ENCODE measurements around the gene CACYBP. TPM values are rescaled to one million over a fixed set of nuclear protein-coding genes. Genes with fewer than 3 reads are reported as not detected.

CACYBP gene
- total and polyA plus RNA-seq, 4 donors: 40.6 to 219 (median 65.1) TPM

- Histone ChIP-seq H3K4me3 (no peak overlapping the region), H3K27me3 (ENCODE audit: control insufficient read depth in 3 of 3, insufficient read depth in 3 of 3, low read length in 2 of 3) (no peaks in the 10 kb centered on the region), H3K9ac (ENCODE audit: insufficient read depth in 1 of 2, low read length in 2 of 2) (no peak overlapping the region), H3K4me1 (ENCODE audit: control insufficient read depth in 5 of 5, insufficient read depth in 5 of 5, low read length in 5 of 5) (peaks cover 0 to 10% (median 0%) of the 10 kb centered on the region in 5 donors), H3K9me3 (ENCODE audit: control insufficient read depth in 4 of 4, insufficient read depth in 3 of 4, low read length in 3 of 4) (no peaks in the 10 kb centered on the region), H3K36me3 (ENCODE audit: control insufficient read depth in 4 of 4, insufficient read depth in 4 of 4, low read length in 4 of 4) (no peaks in the 10 kb centered on the region), H3K27ac (ENCODE audit: low read depth in 1 of 2, low read length in 1 of 2) (no peak overlapping the region)
- no peak for TF ChIP-seq CTCF (IDR thresholded peaks at IDR 0.05; ENCODE audit: control extremely low read depth, extremely low read depth)
- DNase-seq: no peak
- no peak for ATAC-seq (ENCODE audit: insufficient read depth, low FRiP score)
- WGBS, 2 donors: 96 to 97% methylated on average over 19 of the region's 19 CpGs
Observed at GRCh38 chr1:175045097-175045496, 45.4 kb downstream of the CACYBP start.

GRCh38 chr1:175045519-175045918 is 45.8 kb downstream of the CACYBP start:
- Histone ChIP-seq H3K9ac (ENCODE audit: insufficient read depth in 1 of 2, low read length in 2 of 2) (no peak overlapping the region), H3K9me3 (ENCODE audit: control insufficient read depth in 4 of 4, insufficient read depth in 3 of 4, low read length in 3 of 4) (no peaks in the 10 kb centered on the region), H3K4me1 (ENCODE audit: control insufficient read depth in 5 of 5, insufficient read depth in 5 of 5, low read length in 5 of 5) (peaks cover 0 to 10% (median 0%) of the 10 kb centered on the region in 5 donors), H3K27me3 (ENCODE audit: control insufficient read depth in 3 of 3, insufficient read depth in 3 of 3, low read length in 2 of 3) (no peaks in the 10 kb centered on the region), H3K27ac (ENCODE audit: low read depth in 1 of 2, low read length in 1 of 2) (no peak overlapping the region), H3K4me3 (no peak overlapping the region), H3K36me3 (ENCODE audit: control insufficient read depth in 4 of 4, insufficient read depth in 4 of 4, low read length in 4 of 4) (no peaks in the 10 kb centered on the region)
- 96 to 98% methylated on average over 32 of the region's 32 CpGs for WGBS, 2 donors
- DNase-seq (no peak), ATAC-seq (ENCODE audit: insufficient read depth, low FRiP score) (no peak)
- no peak for TF ChIP-seq CTCF (IDR thresholded peaks at IDR 0.05; ENCODE audit: control extremely low read depth, extremely low read depth)

GRCh38 chr1:175050992-175051391 is 51.2 kb downstream of the CACYBP start:
- WGBS, 2 donors: 85 to 88% methylated on average over 2 of the region's 2 CpGs
- no peaks in the 10 kb centered on the region for H3K27me3 ChIP-seq (ENCODE audit: control insufficient read depth in 3 of 3, insufficient read depth in 3 of 3, low read length in 2 of 3)

More at GRCh38 chr1:175050992-175051391, 51.2 kb downstream of the CACYBP start:
- no peak overlapping the region for H3K9ac ChIP-seq (ENCODE audit: insufficient read depth in 1 of 2, low read length in 2 of 2)
- H3K36me3 ChIP-seq (ENCODE audit: control insufficient read depth in 4 of 4, insufficient read depth in 4 of 4, low read length in 4 of 4): no peaks in the 10 kb centered on the region
- TF ChIP-seq CTCF (IDR thresholded peaks at IDR 0.05; ENCODE audit: control extremely low read depth, extremely low read depth): no peak
- H3K4me1 ChIP-seq (ENCODE audit: control insufficient read depth in 5 of 5, insufficient read depth in 5 of 5, low read length in 5 of 5): no peaks in the 10 kb centered on the region
- H3K4me3 ChIP-seq: no peak overlapping the region
- H3K27ac ChIP-seq (ENCODE audit: low read depth in 1 of 2, low read length in 1 of 2): no peak overlapping the region
- DNase-seq (no peak), ATAC-seq (ENCODE audit: insufficient read depth, low FRiP score) (no peak)
- peaks cover 0 to 2% (median 0%) of the 10 kb centered on the region in 4 donors for H3K9me3 ChIP-seq (ENCODE audit: control insufficient read depth in 4 of 4, insufficient read depth in 3 of 4, low read length in 3 of 4)
